PC-9 (cell line): Measurements from ENCODE around the gene RAC3.

Source experiments
- CTCF ChIP-seq: fragments of 200-600 bp; sonication (generic); conservative IDR thresholded peaks from 2 replicates; pipeline ENCODE4 v1.6.1; 2017; ENCODE audit warnings: mixed run types, antibody characterized with exemption, mild to moderate bottlenecking, moderate library complexity
- EZH2 ChIP-seq: fragments of 200-600 bp; sonication (generic); IDR thresholded peaks from 2 replicates; pipeline ENCODE4 v1.8.0; 2017; ENCODE audit warnings: antibody characterized with exemption, low read depth

- TF ChIP-seq CTCF (no peak), EZH2 (no peak)
These were observed 40.4 kb upstream of the RAC3 start for GRCh38 chr17:81990836-81991683.
